Measurements from ENCODE around the gene HELZ. TPM values are rescaled to one million over a fixed set of nuclear protein-coding genes. Genes with fewer than 3 reads are reported as not detected.

Gene HELZ
- total RNA-seq, 1 experiment from 2014 or later = 49.8 TPM

- no peak for TF ChIP-seq CTCF (conservative IDR thresholded peaks at IDR 0.05)
- Histone ChIP-seq H3K9ac (ENCODE audit: extremely low read depth, insufficient read length, low read length) (no peak overlapping the region), H3K27me3 (ENCODE audit: insufficient read depth, low read length) (no peaks in the 10 kb centered on the region), H2BK120ac (ENCODE audit: low read depth, low read length, poor library complexity, severe bottlenecking) (no peak overlapping the region), H4K20me1 (ENCODE audit: control insufficient read depth, insufficient read depth, insufficient read length) (no peaks in the 10 kb centered on the region), H2AK5ac (ENCODE audit: insufficient read length, low read length) (no peak overlapping the region), H4K5ac (ENCODE audit: insufficient read length, low read depth, low read length) (no peak overlapping the region), H3K23me2 (ENCODE audit: insufficient read length, low read depth, low read length, poor library complexity, severe bottlenecking) (no peaks in the 10 kb centered on the region), H3K18ac (ENCODE audit: insufficient read length, low read depth, low read length) (no peak overlapping the region), H2BK12ac (ENCODE audit: insufficient read length, low read depth, low read length) (no peak overlapping the region), H2BK20ac (ENCODE audit: low read depth, low read length, poor library complexity, severe bottlenecking) (no peak overlapping the region), H3K27ac (ENCODE audit: insufficient read length, low read depth, low read length) (no peak overlapping the region), H2BK5ac (ENCODE audit: insufficient read length, low read length) (no peak overlapping the region), H3K79me2 (ENCODE audit: insufficient read depth, low read length) (no peaks in the 10 kb centered on the region), H3K4ac (ENCODE audit: low read depth, low read length) (no peak overlapping the region), H3K4me1 (ENCODE audit: insufficient read depth, low read length) (no peaks in the 10 kb centered on the region), H4K8ac (replicated peaks; ENCODE audit: insufficient read length, low read depth, low read length) (no peak overlapping the region), H3K9me3 (ENCODE audit: control insufficient read depth, low read depth, low read length) (no peaks in the 10 kb centered on the region), H3K4me2 (ENCODE audit: insufficient read depth, insufficient read length, low read length) (no peak overlapping the region), H2BK15ac (ENCODE audit: low read depth, low read length) (no peak overlapping the region), H3K56ac (ENCODE audit: insufficient read length, low read depth, low read length) (no peak overlapping the region), H3K23ac (ENCODE audit: insufficient read length, low read depth, low read length) (no peak overlapping the region), H4K91ac (ENCODE audit: insufficient read length, low read depth, low read length) (no peak overlapping the region), H3K79me1 (ENCODE audit: insufficient read depth, low read depth, low read length, poor library complexity, severe bottlenecking) (no peaks in the 10 kb centered on the region), H3T11ph (ENCODE audit: low read length) (no peak overlapping the region), H2AFZ (ENCODE audit: low read length) (no peak overlapping the region), H3K14ac (ENCODE audit: insufficient read depth, low read length) (no peak overlapping the region)
- Mint-ChIP-seq H3K4me3 (no peak overlapping the region), H3K4me1 (no peaks in the 10 kb centered on the region), H3K27me3 (ENCODE audit: low read depth) (no peaks in the 10 kb centered on the region), H3K27ac (no peak overlapping the region), H3K9me3 (no peaks in the 10 kb centered on the region), H3K36me3 (ENCODE audit: insufficient read depth in 1 of 3, low read depth in 3 of 3) (peaks cover 0 to 13% (median 5%) of the 10 kb centered on the region in 3 experiments; a peak in 4 of 7 replicates)
- WGBS (ENCODE audit: extremely low coverage, insufficient read length, low lambda C conversion rate) = no CpG with 5 or more reads among the region's 1 CpG
- no peak for DNase-seq
These were observed 61.5 kb downstream of the HELZ start for GRCh38 chr17:67183531-67183930.

Data from H9 (cell line).